Measurements from ENCODE around the gene PHACTR3. TPM values are rescaled to one million over a fixed set of nuclear protein-coding genes. Genes with fewer than 3 reads are reported as not detected.

The PHACTR3 gene
- total RNA-seq, 6 experiments from 2014 or later, result 0.12 to 0.35 (median 0.23) TPM; not detected in 2

DNA sequence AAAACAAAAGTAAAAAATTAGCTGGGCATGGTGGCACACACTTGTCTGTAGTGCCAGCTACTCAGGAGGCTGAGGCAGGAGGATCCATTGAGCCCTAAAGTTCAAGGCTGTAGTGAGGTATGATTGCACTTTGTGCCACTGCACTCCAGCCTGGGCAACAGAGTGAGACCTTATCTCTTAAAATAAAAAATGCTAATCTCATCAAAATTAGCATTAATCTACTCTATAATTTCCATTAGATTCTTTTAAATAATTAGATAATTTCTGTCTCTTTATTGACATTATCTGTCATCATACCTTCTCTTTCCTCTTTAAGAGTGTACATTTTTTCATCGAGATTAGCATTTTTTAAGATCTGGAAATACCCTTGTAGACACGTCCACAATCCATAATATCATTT, 48.0 kb downstream of the PHACTR3 start:
- 16% methylated on average over 2 of the region's 2 CpGs for WGBS (ENCODE audit: insufficient coverage, low coverage, low lambda C conversion rate, missing lambda C conversion rate)
- no peak for ATAC-seq
- intact Hi-C loops (cut with DNase I), result no loop called here

GRCh38 chr20:59656417-59656816, 52.1 kb downstream of the PHACTR3 start:
- Histone ChIP-seq H3K4me3 (no peak overlapping the region), H3K27ac (no peak overlapping the region), H3K36me3 (no peaks in the 10 kb centered on the region), H3K27me3 (no peaks in the 10 kb centered on the region), H3K9me3 (peaks cover 0 to 8% (median 0%) of the 10 kb centered on the region in 4 donors), H3K4me1 (no peaks in the 10 kb centered on the region)
- no peak for ATAC-seq
- no peak for DNase-seq
- intact Hi-C loops (cut with DNase I), result no loop called here
- no peak for TF ChIP-seq POLR2A (IDR thresholded peaks at IDR 0.05)
- TF ChIP-seq, protein P1, sequence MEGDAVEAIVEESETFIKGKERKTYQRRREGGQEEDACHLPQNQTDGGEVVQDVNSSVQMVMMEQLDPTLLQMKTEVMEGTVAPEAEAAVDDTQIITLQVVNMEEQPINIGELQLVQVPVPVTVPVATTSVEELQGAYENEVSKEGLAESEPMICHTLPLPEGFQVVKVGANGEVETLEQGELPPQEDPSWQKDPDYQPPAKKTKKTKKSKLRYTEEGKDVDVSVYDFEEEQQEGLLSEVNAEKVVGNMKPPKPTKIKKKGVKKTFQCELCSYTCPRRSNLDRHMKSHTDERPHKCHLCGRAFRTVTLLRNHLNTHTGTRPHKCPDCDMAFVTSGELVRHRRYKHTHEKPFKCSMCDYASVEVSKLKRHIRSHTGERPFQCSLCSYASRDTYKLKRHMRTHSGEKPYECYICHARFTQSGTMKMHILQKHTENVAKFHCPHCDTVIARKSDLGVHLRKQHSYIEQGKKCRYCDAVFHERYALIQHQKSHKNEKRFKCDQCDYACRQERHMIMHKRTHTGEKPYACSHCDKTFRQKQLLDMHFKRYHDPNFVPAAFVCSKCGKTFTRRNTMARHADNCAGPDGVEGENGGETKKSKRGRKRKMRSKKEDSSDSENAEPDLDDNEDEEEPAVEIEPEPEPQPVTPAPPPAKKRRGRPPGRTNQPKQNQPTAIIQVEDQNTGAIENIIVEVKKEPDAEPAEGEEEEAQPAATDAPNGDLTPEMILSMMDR (IDR thresholded peaks at IDR 0.05), result no peak

More for the DNA sequence above, 48.0 kb downstream of the PHACTR3 start:
- Histone ChIP-seq H3K9me3 (peaks cover 0 to 2% (median 0%) of the 10 kb centered on the region in 4 donors), H3K4me3 (no peak overlapping the region), H3K27me3 (no peaks in the 10 kb centered on the region), H3K4me1 (no peaks in the 10 kb centered on the region), H3K36me3 (no peaks in the 10 kb centered on the region), H3K27ac (no peak overlapping the region)
- TF ChIP-seq POLR2A (IDR thresholded peaks at IDR 0.05), result no peak
- TF ChIP-seq, protein P1 (IDR thresholded peaks at IDR 0.05), result no peak
- no peak for DNase-seq

- intact Hi-C loops (cut with DNase I), result no loop called here
- DNase-seq, result no peak
- no peak for ATAC-seq
- Histone ChIP-seq H3K27ac (no peak overlapping the region), H3K9me3 (peaks cover 0 to 8% (median 0%) of the 10 kb centered on the region in 4 donors), H3K4me3 (no peak overlapping the region), H3K4me1 (no peaks in the 10 kb centered on the region), H3K27me3 (no peaks in the 10 kb centered on the region), H3K36me3 (no peaks in the 10 kb centered on the region)
- WGBS (ENCODE audit: insufficient coverage, low coverage, low lambda C conversion rate, missing lambda C conversion rate), result 60% methylated on average over 1 of the region's 1 CpG
- TF ChIP-seq, protein P1 (IDR thresholded peaks at IDR 0.05), result no peak
- no peak for TF ChIP-seq POLR2A (IDR thresholded peaks at IDR 0.05)
These were observed 53.2 kb downstream of the PHACTR3 start for GRCh38 chr20:59657459-59658046.

- no peak overlapping the region for H3K4me3 ChIP-seq
- ATAC-seq (no peak), DNase-seq (no peak)
- 31% methylated on average over 2 of the region's 2 CpGs for WGBS (ENCODE audit: insufficient coverage, low coverage, low lambda C conversion rate, missing lambda C conversion rate)
- intact Hi-C loops (cut with DNase I), result no loop called here
- H3K4me1 ChIP-seq, result no peaks in the 10 kb centered on the region
- peaks cover 0 to 8% (median 0%) of the 10 kb centered on the region in 4 donors for H3K9me3 ChIP-seq
- no peaks in the 10 kb centered on the region for H3K27me3 ChIP-seq
- no peak overlapping the region for H3K27ac ChIP-seq
- no peak for TF ChIP-seq POLR2A (IDR thresholded peaks at IDR 0.05)
- TF ChIP-seq, protein P1 (IDR thresholded peaks at IDR 0.05), result no peak
- H3K36me3 ChIP-seq, result no peaks in the 10 kb centered on the region
These were observed 56.1 kb downstream of the PHACTR3 start for GRCh38 chr20:59660471-59660870.

Data from right lobe of liver (tissue), 6 donors.